ENCODE data around the gene CD302.
"Not testable (repeated sequence)": the region's sequence is repeated elsewhere in the genome, so short reads cannot be mapped to it uniquely, and the experiment has no call there.

The CD302 gene

GRCh38 chr2:159735648-159736047 lies 62.4 kb downstream of the CD302 start:
- no peak for DNase-seq
- ATAC-seq (ENCODE audit: insufficient read depth, low read depth), result no peak
- H3K4me3 ChIP-seq (ENCODE audit: low read depth in 1 of 2, low read length in 2 of 2), result no peak overlapping the region
- TF ChIP-seq, protein P1, sequence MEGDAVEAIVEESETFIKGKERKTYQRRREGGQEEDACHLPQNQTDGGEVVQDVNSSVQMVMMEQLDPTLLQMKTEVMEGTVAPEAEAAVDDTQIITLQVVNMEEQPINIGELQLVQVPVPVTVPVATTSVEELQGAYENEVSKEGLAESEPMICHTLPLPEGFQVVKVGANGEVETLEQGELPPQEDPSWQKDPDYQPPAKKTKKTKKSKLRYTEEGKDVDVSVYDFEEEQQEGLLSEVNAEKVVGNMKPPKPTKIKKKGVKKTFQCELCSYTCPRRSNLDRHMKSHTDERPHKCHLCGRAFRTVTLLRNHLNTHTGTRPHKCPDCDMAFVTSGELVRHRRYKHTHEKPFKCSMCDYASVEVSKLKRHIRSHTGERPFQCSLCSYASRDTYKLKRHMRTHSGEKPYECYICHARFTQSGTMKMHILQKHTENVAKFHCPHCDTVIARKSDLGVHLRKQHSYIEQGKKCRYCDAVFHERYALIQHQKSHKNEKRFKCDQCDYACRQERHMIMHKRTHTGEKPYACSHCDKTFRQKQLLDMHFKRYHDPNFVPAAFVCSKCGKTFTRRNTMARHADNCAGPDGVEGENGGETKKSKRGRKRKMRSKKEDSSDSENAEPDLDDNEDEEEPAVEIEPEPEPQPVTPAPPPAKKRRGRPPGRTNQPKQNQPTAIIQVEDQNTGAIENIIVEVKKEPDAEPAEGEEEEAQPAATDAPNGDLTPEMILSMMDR (IDR thresholded peaks at IDR 0.05; ENCODE audit: borderline replicate concordance, extremely low read depth, low read length, poor library complexity, severe bottlenecking), result no peak
- no peak for TF ChIP-seq EZH2 (IDR thresholded peaks at IDR 0.05; ENCODE audit: borderline replicate concordance, low read depth, low read length, severe bottlenecking)
- H3K27me3 ChIP-seq (ENCODE audit: insufficient read depth, low read length, poor library complexity), result no peaks in the 10 kb centered on the region
- no peaks in the 10 kb centered on the region for H3K4me1 ChIP-seq (ENCODE audit: insufficient read depth, low read length)
- no peak overlapping the region for H2AFZ ChIP-seq (ENCODE audit: low read depth, low read length)
- H3K27ac ChIP-seq (ENCODE audit: low read length), result no peak overlapping the region
- H4K20me1 ChIP-seq (ENCODE audit: insufficient read depth, low read length), result peaks cover 84% of the 10 kb centered on the region
- no peak overlapping the region for H3K9ac ChIP-seq (ENCODE audit: low read depth, low read length)
- peaks cover 100% of the 10 kb centered on the region for H3K79me2 ChIP-seq (ENCODE audit: insufficient read depth, low read length)
- no peaks in the 10 kb centered on the region for H3K9me3 ChIP-seq (ENCODE audit: insufficient read depth, low read length, severe bottlenecking)
- H3K4me2 ChIP-seq (ENCODE audit: insufficient read depth, low read length), result no peak overlapping the region
- peaks cover 92% of the 10 kb centered on the region for H3K36me3 ChIP-seq (ENCODE audit: insufficient read depth, low read length)

DNA sequence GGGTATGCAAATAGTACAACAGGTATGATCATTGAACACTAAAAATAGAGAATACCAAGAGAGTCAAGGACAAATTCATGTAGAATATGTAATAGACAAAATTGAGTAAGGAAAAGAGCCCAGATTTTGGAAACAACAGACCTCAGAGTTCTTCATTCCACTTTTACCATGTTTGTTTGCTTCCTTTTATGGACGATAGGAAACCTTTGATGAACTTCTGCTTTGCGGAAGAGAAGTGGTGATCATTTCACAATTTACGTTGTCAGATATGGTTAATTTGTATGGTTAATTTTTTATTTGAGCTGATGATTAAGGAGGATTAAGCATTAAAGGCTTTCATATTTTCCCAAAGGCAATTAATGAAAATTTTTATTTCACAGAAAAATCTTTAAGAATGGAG lies 69.4 kb downstream of the CD302 start:
- Histone ChIP-seq H4K20me1 (ENCODE audit: insufficient read depth, low read length) (peaks cover 84% of the 10 kb centered on the region), H2AFZ (ENCODE audit: low read depth, low read length) (no peak overlapping the region), H3K4me3 (ENCODE audit: low read depth in 1 of 2, low read length in 2 of 2) (no peak overlapping the region), H3K27ac (ENCODE audit: low read length) (no peak overlapping the region), H3K79me2 (ENCODE audit: insufficient read depth, low read length) (peaks cover 100% of the 10 kb centered on the region), H3K9me3 (ENCODE audit: insufficient read depth, low read length, severe bottlenecking) (no peaks in the 10 kb centered on the region), H3K36me3 (ENCODE audit: insufficient read depth, low read length) (peaks cover 77% of the 10 kb centered on the region), H3K4me1 (ENCODE audit: insufficient read depth, low read length) (no peaks in the 10 kb centered on the region), H3K4me2 (ENCODE audit: insufficient read depth, low read length) (no peak overlapping the region), H3K27me3 (ENCODE audit: insufficient read depth, low read length, poor library complexity) (no peaks in the 10 kb centered on the region), H3K9ac (ENCODE audit: low read depth, low read length) (no peak overlapping the region)
- DNase-seq (no peak), ATAC-seq (ENCODE audit: insufficient read depth, low read depth) (no peak)
- TF ChIP-seq, protein P1 (IDR thresholded peaks at IDR 0.05; ENCODE audit: borderline replicate concordance, extremely low read depth, low read length, poor library complexity, severe bottlenecking), result no peak
- no peak for TF ChIP-seq EZH2 (IDR thresholded peaks at IDR 0.05; ENCODE audit: borderline replicate concordance, low read depth, low read length, severe bottlenecking)

GRCh38 chr2:159725713-159726112 lies 72.3 kb downstream of the CD302 start:
- Histone ChIP-seq H2AFZ (ENCODE audit: low read depth, low read length) (no peak overlapping the region), H3K79me2 (ENCODE audit: insufficient read depth, low read length) (peaks cover 100% of the 10 kb centered on the region), H3K36me3 (ENCODE audit: insufficient read depth, low read length) (peaks cover 83% of the 10 kb centered on the region), H3K4me1 (ENCODE audit: insufficient read depth, low read length) (no peaks in the 10 kb centered on the region; the same call in 1 of the 2 replicates), H4K20me1 (ENCODE audit: insufficient read depth, low read length) (peaks cover 95% of the 10 kb centered on the region), H3K27ac (ENCODE audit: low read length) (no peak overlapping the region), H3K9me3 (ENCODE audit: insufficient read depth, low read length, severe bottlenecking) (no peaks in the 10 kb centered on the region), H3K4me3 (ENCODE audit: low read depth in 1 of 2, low read length in 2 of 2) (no peak overlapping the region), H3K27me3 (ENCODE audit: insufficient read depth, low read length, poor library complexity) (no peaks in the 10 kb centered on the region), H3K9ac (ENCODE audit: low read depth, low read length) (no peak overlapping the region), H3K4me2 (ENCODE audit: insufficient read depth, low read length) (no peak overlapping the region)
- DNase-seq (no peak), ATAC-seq (ENCODE audit: insufficient read depth, low read depth) (no peak)
- TF ChIP-seq, protein P1 (IDR thresholded peaks at IDR 0.05; ENCODE audit: borderline replicate concordance, extremely low read depth, low read length, poor library complexity, severe bottlenecking), result no peak
- TF ChIP-seq EZH2 (IDR thresholded peaks at IDR 0.05; ENCODE audit: borderline replicate concordance, low read depth, low read length, severe bottlenecking), result no peak

- peaks cover 97% of the 10 kb centered on the region for H4K20me1 ChIP-seq (ENCODE audit: insufficient read depth, low read length)
- peaks cover 100% of the 10 kb centered on the region for H3K79me2 ChIP-seq (ENCODE audit: insufficient read depth, low read length)
- not testable (repeated sequence) for H3K4me3 ChIP-seq (ENCODE audit: low read depth in 1 of 2, low read length in 2 of 2); H3K4me2 ChIP-seq (ENCODE audit: insufficient read depth, low read length); H3K9ac ChIP-seq (ENCODE audit: low read depth, low read length); H3K27me3 ChIP-seq (ENCODE audit: insufficient read depth, low read length, poor library complexity); H2AFZ ChIP-seq (ENCODE audit: low read depth, low read length); H3K27ac ChIP-seq (ENCODE audit: low read length); H3K4me1 ChIP-seq (ENCODE audit: insufficient read depth, low read length); ATAC-seq (ENCODE audit: insufficient read depth, low read depth); H3K9me3 ChIP-seq (ENCODE audit: insufficient read depth, low read length, severe bottlenecking); DNase-seq
- H3K36me3 ChIP-seq (ENCODE audit: insufficient read depth, low read length), result peaks cover 83% of the 10 kb centered on the region
These were observed 73.0 kb downstream of the CD302 start for GRCh38 chr2:159724795-159725572.

Data from DND-41 (cell line).